T-helper 2 cell treated with Interferon-gamma antibody and Interleukin-4, amounts not matched to agents 100 ng/mL and 5 ng/mL, for 36 hours (primary cell): ENCODE data around the gene SOBP. TPM values are rescaled to one million over a fixed set of nuclear protein-coding genes. Genes with fewer than 3 reads are reported as not detected.

ENCODE experiments used
- intact Hi-C: fragments of 100-400 bp; cut with micrococcal nuclease; formaldehyde crosslinking; loops from one replicate; pipeline ENCODE4 v1.15.1; 2023
- total RNA-seq: library from RNA; stranded (reverse); gene quantifications from 2 replicates; pipeline ENCODE4 v1.2.3, GENCODE V29; 2022

The SOBP gene
- total RNA-seq, 1 donor from 2014 or later = 0.09 TPM

DNA sequence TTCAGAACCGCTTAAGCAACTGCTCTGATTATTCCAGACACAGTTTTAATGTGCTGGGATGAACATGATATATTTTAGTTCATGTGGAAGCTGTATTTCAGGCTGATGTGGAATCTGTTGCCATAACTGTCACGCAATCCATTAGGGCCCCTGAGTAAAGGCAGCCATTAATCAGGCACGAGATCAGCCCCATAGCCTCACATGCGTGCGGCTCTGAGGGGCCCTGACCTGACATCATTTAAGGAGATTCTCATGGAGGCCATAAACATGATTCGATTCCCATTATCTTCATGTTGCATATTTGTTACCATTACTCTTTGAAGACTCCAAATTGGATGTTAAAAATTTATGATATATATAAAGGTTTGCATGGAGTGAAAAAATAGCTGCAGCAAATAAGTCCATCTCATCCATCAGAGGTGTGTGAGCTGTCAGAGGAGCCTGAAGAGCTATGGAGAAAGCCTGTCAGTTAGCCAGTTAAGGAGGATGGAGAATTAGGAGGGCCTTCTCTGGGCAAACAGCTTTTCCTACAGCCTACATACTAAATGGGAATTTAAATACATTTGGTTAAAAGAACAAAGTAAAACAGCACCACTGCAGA lies 89.6 kb downstream of the SOBP start:
- intact Hi-C loops = no loop called here

GRCh38 chr6:107582086-107582485 lies 92.2 kb downstream of the SOBP start:
- intact Hi-C loops = no loop called here

GRCh38 chr6:107584726-107585125 lies 94.8 kb downstream of the SOBP start:
- intact Hi-C loops = no loop called here

GRCh38 chr6:107585815-107586435 lies 96.0 kb downstream of the SOBP start:
- intact Hi-C loops = no loop called here

- intact Hi-C loops = no loop called here
Measured at GRCh38 chr6:107587451-107587850, 97.5 kb downstream of the SOBP start.

- intact Hi-C loops = no loop called here
Measured at GRCh38 chr6:107589199-107589598, 99.3 kb downstream of the SOBP start.

DNA sequence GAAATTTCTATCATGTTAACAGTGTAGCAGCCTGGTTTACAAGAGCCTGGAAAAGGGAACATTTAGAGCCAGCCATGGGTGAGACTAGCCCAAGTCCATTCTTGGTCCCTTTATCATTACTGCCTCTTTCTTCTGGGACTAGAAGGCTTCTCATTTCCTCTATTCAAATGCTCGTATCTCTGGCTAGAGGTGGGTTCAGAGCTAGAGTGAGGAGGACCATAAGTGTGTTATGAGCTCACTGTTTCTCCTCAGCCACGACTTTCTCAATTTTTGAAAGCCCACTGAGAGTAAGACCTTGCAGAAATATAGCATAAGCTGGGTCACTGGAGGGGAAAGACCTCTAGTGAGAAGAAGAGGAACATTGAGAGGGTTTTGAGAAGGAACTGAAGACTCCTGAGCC lies 100.0 kb downstream of the SOBP start:
- intact Hi-C loops = no loop called here

DNA sequence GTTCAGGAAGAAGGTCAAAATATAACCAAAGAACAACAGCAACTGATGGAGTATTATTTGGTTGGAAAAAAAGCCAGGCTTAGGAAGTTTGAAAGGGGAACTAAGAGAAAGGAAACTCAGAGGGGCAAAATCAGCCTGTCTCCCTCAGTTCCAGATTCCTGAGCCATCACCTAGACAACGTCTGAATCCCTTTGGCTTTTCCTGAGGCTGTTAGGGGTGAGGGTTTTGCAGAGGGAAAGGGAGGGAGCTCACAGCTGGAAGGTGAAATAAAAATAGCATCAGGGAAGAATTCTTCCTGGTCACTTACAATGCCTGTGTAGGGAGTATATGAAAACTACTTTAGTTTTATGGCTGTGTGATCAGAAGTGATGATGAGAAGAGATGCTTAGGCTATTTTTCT lies 100.5 kb downstream of the SOBP start:
- intact Hi-C loops = no loop called here

DNA sequence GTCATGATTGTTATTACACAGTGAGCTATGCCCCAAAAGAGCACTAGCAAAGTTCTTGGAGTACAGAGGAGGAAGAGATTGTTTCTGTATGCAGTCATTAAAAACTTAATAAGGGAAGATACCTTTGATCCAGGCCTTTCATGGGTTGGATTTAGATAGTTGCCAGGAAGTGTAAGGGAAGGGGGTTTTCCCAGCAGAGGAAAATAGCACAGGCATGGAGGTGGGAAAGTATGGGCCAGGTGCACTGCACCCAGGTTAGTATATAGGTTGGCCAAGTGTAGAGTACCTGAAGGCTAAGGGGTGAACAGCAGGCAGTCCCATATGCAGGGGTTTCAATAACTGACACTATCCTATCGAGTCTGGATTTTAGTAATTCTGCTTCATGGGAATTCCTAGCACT lies 101.4 kb downstream of the SOBP start:
- intact Hi-C loops = no loop called here

DNA sequence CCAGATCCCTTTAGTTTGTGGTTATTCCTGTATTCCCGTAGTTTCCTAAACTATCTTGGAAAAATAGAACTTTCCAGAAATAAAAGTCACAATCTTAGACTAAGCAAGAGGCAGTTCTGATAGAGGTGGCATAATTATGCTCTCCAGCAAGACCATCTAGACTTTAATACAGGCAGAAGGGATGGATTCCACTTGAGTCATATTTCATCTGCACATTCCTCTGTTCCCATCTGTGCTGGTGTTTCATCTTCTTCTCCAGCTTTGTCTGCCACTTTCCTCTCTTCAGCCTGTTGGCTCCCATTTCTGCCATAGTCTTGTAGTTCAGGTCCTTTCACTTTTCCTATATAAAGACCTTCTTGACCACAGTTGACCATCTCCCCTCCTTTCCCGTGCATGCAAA lies 102.9 kb downstream of the SOBP start:
- intact Hi-C loops = no loop called here

- intact Hi-C loops = no loop called here
Measured at GRCh38 chr6:107594736-107595135, 104.8 kb downstream of the SOBP start.

DNA sequence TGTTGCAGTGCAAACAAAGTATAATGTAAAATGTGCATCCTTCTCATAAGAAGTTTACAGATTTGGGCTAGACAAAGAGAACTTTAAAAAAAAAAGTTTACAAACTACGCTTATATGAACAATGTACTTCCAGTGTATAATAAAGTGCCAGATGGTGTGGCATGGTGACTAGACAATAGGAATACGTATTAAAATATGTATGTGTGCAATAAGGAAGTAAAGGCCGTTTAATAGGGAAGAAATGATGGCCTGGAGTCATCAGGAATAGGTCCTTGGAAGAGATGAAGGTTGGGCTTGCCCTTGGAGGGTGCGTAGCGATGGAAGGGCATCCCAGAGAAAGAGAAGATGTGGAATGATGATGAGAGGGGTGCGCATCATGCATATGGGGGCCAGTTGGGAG lies 108.2 kb downstream of the SOBP start:
- intact Hi-C loops = no loop called here

DNA sequence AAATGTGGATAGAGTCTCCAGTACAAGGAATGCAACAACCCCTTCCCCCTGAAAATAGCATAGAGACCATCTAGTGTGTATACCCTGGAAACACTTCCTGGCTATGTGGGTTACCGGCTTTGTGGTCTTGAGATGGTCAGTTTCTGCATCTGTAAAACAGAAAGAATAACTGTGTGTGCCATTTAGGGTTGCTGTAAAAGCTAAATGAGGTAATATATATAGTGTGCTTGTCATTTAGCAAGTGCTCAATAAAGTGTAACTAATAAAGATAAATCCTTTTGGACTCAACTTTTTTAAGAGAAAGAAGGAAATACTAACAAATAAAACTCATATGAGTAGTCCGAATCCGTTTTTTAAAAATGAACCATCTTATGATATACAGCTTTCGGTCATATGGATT lies 109.1 kb downstream of the SOBP start:
- intact Hi-C loops = no loop called here

DNA sequence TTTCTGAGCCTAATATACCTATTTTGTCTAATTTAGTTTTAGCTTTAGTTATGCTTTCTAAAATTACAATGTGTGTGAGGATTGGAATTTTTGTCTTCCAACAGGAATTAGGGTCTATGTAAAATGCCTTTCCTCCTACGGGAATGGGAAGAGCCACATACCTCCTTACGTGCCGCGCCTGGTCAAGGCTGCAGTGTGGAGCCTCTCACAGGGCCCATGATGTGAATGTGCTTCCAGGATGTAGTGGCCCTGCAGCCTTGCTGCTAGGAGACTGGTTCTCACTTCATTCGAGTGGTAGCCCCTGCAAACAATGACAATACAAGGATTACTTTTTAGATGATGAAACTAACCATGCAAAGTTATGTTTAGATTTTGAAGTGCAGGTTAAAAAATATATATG lies 110.2 kb downstream of the SOBP start:
- intact Hi-C loops = no loop called here

GRCh38 chr6:107600936-107601335 lies 111.0 kb downstream of the SOBP start:
- intact Hi-C loops = no loop called here

- intact Hi-C loops = no loop called here
Measured at GRCh38 chr6:107601406-107601805, 111.5 kb downstream of the SOBP start.

DNA sequence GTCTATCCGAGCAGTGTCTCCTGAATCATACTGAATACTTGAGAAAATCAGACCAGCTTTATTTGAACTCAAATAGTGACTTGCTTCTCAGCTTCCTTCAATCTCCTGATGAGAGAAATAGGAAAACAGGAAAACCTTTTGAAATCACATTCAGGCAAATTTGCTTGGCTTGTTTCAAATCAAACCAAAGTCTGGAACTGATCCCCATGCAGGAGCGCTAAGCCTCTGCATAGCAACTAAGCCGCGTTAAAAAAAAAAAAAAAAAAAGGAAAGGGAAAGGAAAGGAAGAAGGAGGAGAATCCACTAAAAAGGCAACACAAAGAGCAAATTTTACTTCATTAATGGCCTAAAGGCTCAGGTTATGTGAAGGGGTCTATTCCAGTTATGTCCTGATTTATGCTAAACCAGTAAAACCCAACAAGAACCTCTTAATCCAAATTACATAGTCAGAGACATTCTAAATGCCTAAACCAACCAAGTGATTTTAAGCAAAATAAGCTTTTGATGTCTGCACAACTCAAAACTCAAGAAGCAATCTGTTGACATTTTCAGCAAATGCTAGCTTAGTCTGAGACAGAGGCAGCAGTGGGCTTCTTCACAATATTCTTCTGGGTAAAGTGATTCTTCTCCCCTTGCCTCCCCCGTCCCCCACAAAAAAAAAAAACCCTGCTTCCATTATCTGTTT lies 112.5 kb downstream of the SOBP start:
- intact Hi-C loops = no loop called here

- intact Hi-C loops = no loop called here
Measured at GRCh38 chr6:107603006-107603370, 113.1 kb downstream of the SOBP start.

GRCh38 chr6:107604549-107604948 lies 114.6 kb downstream of the SOBP start:
- intact Hi-C loops = no loop called here

DNA sequence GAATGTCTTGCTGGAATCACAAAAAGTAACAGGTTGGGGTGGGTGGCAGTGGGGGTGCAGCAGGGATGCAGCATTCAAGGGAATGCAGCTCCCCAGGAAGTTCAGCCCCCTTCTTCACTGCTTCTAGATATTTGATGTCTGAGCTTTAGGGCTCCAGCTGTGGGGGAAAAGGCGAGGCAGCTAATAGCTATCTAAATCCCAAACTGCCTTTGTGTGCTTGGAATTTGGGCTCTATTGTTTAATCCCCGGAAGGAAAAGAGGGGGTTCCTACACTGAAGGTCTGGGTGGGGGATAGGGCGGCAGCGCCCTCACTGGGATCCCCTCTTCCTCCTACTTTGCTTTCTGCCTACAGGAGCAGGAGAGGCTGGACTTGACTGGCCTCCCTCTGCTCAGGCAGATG lies 116.5 kb downstream of the SOBP start:
- intact Hi-C loops = no loop called here

GRCh38 chr6:107607116-107607515 lies 117.2 kb downstream of the SOBP start:
- intact Hi-C loops = no loop called here

- intact Hi-C loops = no loop called here
Measured at GRCh38 chr6:107611094-107611810, 121.3 kb downstream of the SOBP start.
